Peyer's patch (tissue), 4 donors: ENCODE data around the gene RAB7A. TPM values are rescaled to one million over a fixed set of nuclear protein-coding genes. Genes with fewer than 3 reads are reported as not detected.
A peak's percentile ranks its signal among the peaks of the same experiment; 100 is the strongest.

Experiments used
- DNase-seq, 3 donors: peaks; one replicate each; pipeline ENCODE4 v3.0.0-alpha.2; 2017 to 2019
- H3K27ac ChIP-seq, 4 donors: fragments of 200-600 bp; sonication (generic); one replicate each; pipeline ENCODE4 v1.5.1; 2016 to 2019
- H3K27me3 ChIP-seq, 2 donors: fragments of 200-600 bp; sonication (generic); one replicate each; pipeline ENCODE4 v1.5.1; 2019
- H3K36me3 ChIP-seq, 3 donors: fragments of 200-600 bp; sonication (generic); one replicate each; pipeline ENCODE4 v1.5.1; 2016 to 2019
- H3K4me1 ChIP-seq, 4 donors: fragments of 200-600 bp; sonication (generic); one replicate each; pipeline ENCODE4 v1.5.1; 2016 to 2019
- H3K4me3 ChIP-seq, 4 donors: fragments of 200-600 bp; sonication (generic); 1 replicate in 3 of 4; 2 replicates in 1 of 4; pipeline ENCODE4 v1.5.1; 2016 to 2019; ENCODE audit warnings: mild to moderate bottlenecking in 1 of 4
- H3K9me3 ChIP-seq, 4 donors: fragments of 200-600 bp; sonication (generic); one replicate each; pipeline ENCODE4 v1.5.1; 2016 to 2019; ENCODE audit warnings: mild to moderate bottlenecking in 1 of 4
- POLR2A ChIP-seq, 2 donors: fragments of 450-650 bp; IDR thresholded peaks; one replicate each; pipeline ENCODE4 v1.5.1; 2017; ENCODE audit warnings: antibody characterized with exemption in 2 of 2, mild to moderate bottlenecking in 2 of 2, moderate library complexity in 2 of 2
- total RNA-seq, 4 donors: library from RNA; depleted of rRNA; stranded (reverse); fragments of >200 nt; gene quantifications; one replicate each; pipeline ENCODE4 v1.1.0, GENCODE V29; 2016
- TF ChIP-seq, protein P1 (sequence below), 6 experiments: fragments of 450-650 bp in 4 of 6; fragments of 200-600 bp in 2 of 6; sonication (generic) in 1 of 6; IDR thresholded peaks; one replicate each; pipeline ENCODE4 v1.5.1; 2017 to 2019; ENCODE audit warnings: antibody characterized with exemption in 6 of 6, mild to moderate bottlenecking in 3 of 6, moderate library complexity in 1 of 6

The RAB7A gene
- total RNA-seq, 4 donors from 2014 or later, result 96.6 to 116 (median 99.4) TPM

DNA sequence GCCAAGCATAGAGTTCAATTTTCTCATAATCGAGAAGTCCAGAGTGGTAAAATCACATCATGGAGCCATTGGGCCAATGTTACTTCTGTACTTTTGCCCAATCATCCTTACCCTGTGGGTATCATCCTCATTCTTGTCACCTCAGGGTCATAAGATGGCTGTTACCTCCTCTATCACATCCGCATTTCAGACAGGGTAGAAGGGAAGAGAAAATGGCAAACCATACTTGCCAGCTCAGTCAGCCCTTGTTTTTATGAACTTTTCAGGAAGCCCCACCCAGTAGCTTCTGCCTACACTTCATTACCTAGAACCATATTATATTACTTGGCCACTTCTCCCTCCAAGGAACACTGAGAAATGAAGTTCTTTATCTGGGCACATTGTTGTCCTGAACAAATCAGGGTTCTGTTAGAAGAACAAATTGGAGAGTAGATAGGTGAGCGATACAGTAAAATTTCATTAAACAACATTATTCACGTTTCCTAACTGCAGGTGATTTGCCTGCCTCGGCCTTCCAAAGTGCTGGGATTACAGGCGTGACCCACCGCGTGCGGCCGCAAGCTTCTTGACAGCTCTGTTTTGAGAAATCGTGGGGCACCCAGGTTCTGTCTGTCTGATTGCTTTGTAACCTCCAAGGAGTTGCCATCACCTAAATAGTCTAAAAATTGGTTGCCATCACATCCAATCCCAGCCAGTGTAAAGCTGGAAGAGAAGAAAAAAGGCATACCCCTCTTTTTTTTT, 40.8 kb upstream of the RAB7A start:
- DNase-seq, result no peak
- TF ChIP-seq POLR2A (IDR thresholded peaks at IDR 0.05), result no peak
- TF ChIP-seq, protein P1, sequence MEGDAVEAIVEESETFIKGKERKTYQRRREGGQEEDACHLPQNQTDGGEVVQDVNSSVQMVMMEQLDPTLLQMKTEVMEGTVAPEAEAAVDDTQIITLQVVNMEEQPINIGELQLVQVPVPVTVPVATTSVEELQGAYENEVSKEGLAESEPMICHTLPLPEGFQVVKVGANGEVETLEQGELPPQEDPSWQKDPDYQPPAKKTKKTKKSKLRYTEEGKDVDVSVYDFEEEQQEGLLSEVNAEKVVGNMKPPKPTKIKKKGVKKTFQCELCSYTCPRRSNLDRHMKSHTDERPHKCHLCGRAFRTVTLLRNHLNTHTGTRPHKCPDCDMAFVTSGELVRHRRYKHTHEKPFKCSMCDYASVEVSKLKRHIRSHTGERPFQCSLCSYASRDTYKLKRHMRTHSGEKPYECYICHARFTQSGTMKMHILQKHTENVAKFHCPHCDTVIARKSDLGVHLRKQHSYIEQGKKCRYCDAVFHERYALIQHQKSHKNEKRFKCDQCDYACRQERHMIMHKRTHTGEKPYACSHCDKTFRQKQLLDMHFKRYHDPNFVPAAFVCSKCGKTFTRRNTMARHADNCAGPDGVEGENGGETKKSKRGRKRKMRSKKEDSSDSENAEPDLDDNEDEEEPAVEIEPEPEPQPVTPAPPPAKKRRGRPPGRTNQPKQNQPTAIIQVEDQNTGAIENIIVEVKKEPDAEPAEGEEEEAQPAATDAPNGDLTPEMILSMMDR (IDR thresholded peaks at IDR 0.05), result no peak
- no peaks in the 10 kb centered on the region for H3K36me3 ChIP-seq
- no peaks in the 10 kb centered on the region for H3K9me3 ChIP-seq
- no peaks in the 10 kb centered on the region for H3K27me3 ChIP-seq
- no peaks in the 10 kb centered on the region for H3K4me1 ChIP-seq
- H3K4me3 ChIP-seq, result no peak overlapping the region
- no peak overlapping the region for H3K27ac ChIP-seq

DNA sequence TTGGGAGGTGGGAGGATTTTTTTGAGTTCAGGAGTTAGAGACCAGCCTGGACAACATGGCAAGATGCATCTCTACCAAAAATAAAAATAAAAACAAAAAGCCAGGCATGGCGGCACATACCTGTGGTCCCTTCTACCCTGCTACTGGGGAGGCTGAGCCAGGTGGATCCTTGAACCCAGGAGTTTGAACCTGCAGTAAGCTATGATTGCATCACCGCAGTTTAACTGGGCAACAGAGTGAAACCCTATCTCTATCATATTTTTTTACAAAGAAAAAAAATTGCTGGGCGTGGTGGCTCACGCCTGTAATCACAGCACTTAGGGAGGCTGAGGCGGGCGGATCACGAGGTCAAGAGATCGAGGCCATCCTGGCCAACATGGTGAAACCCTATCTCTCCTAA, 39.5 kb upstream of the RAB7A start:
- H3K4me3 ChIP-seq, result no peak overlapping the region

DNA sequence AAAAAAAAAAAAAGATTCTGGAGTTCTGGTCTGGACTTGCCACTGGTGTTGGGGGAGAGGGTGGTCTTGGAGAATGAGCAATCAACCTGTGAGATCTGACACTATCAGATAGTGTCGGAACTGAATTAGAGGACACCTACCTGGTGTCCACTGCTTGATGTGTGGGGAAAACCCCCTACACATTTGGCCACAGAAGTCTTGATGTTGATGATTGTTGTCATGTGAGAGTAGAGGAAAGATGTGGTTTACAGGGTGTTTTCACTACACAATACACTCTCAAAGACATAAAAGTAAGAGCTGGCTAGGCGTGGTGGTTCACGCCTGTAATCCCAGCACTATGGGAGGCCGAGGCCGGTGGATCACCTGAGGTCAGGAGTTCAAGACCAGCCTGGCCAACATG, 36.9 kb upstream of the RAB7A start:
- Histone ChIP-seq H3K27me3 (no peaks in the 10 kb centered on the region), H3K36me3 (no peaks in the 10 kb centered on the region), H3K4me3 (no peak overlapping the region), H3K27ac (no peak overlapping the region), H3K4me1 (no peaks in the 10 kb centered on the region), H3K9me3 (no peaks in the 10 kb centered on the region)
- TF ChIP-seq, protein P1 (IDR thresholded peaks at IDR 0.05), result no peak
- TF ChIP-seq POLR2A (IDR thresholded peaks at IDR 0.05), result no peak
- no peak for DNase-seq

More for the DNA sequence above, 39.5 kb upstream of the RAB7A start:
- no peaks in the 10 kb centered on the region for H3K27me3 ChIP-seq
- H3K27ac ChIP-seq, result no peak overlapping the region
- DNase-seq, result no peak
- H3K4me1 ChIP-seq, result no peaks in the 10 kb centered on the region
- no peak for TF ChIP-seq POLR2A (IDR thresholded peaks at IDR 0.05)
- TF ChIP-seq, protein P1 (IDR thresholded peaks at IDR 0.05), result no peak
- H3K9me3 ChIP-seq, result no peaks in the 10 kb centered on the region
- no peaks in the 10 kb centered on the region for H3K36me3 ChIP-seq

DNA sequence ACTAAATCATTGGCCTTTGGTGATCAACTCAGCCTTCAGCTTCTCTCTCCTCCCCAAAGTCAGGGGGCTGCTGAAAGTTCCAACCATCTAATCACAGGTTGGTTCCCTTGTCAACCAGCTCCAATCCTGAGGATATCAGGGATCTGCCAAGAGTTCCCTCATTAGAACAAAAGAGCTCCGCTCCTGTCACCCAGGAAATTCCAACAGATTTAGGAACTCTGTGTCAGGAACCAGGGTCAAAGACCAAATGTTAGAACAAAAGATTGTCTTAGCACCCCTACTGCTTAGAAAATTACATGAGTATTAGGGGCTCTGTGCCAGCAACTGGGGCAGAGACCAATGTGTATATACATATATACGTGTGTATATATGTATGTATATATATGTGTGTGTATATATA, 32.3 kb upstream of the RAB7A start:
- no peaks in the 10 kb centered on the region for H3K4me1 ChIP-seq
- TF ChIP-seq, protein P1 (IDR thresholded peaks at IDR 0.05), result no peak
- TF ChIP-seq POLR2A (IDR thresholded peaks at IDR 0.05), result no peak

DNA sequence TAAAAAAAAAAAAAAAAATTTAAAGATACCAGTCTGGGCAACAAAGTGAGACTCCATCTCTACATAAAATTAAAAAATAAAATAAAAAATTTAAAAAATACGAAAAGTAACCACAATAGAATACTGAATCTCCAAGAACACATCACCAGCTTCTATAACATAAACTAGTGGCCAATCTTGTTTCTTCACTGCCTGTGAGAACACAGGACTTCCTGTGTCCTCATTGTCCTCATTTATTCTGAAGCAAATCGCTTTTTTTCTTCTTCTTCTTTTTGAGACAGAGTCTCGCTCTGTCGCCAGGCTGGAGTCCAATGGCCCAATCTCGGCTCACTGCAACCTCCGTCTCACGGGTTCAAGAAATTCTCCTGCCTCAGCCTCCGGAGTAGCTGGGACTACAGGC, 28.6 kb upstream of the RAB7A start:
- TF ChIP-seq POLR2A (IDR thresholded peaks at IDR 0.05), result no peak
- no peak for DNase-seq
- H3K27me3 ChIP-seq, result no peaks in the 10 kb centered on the region

More for the DNA sequence above, 32.3 kb upstream of the RAB7A start:
- no peak overlapping the region for H3K4me3 ChIP-seq
- no peak for DNase-seq
- no peaks in the 10 kb centered on the region for H3K36me3 ChIP-seq
- no peaks in the 10 kb centered on the region for H3K9me3 ChIP-seq
- no peaks in the 10 kb centered on the region for H3K27me3 ChIP-seq
- H3K27ac ChIP-seq, result no peak overlapping the region

DNA sequence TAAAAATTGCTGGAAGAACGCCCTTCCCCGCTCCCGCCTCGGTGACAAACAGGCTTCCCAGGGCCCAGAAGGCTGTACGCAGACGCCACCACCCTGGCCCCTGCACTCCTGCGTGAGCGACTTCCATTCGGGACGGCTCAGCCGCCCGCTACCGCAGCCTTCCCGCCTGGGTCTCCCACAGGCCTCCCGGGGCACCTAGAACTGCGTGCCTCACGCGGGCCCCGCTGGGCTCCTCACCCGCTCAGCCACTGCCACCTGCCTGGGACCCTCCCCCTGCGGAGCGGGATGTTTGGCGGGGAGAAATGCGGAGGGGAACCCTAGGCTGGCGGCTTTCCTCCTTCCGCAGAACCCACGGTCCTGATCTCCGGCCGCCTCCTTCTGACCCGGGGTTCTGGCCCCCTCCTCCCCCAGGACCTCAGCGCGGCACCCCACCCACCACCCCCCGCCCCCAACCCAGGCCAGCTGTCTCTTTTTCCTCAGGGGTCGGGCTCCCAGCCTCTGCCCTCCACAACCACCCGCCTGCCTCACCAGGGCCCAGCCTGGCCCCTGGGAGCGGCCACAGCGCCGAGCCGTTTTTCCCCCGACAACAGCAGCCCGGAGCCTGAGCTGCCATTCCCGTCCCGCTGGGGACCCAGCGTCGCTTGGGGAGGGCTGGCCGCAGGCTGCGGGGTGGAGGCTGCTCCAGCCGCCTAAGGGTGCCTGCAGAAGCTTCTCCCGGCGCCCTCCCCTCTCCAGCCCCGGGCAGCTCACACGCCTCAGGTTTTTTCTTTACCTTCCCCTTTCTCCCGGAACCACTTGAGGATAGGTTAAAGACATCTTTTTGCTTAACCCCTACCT, 27.6 kb upstream of the RAB7A start:
- Histone ChIP-seq H3K27ac (peak overlapping the region in 3 of 4 donors; percentile 38 to 70 (median 44)), H3K4me1 (no peaks in the 10 kb centered on the region), H3K9me3 (no peaks in the 10 kb centered on the region), H3K4me3 (peak overlapping the region; percentile 28 to 67 (median 50)), H3K27me3 (no peaks in the 10 kb centered on the region), H3K36me3 (no peaks in the 10 kb centered on the region)
- TF ChIP-seq POLR2A (IDR thresholded peaks at IDR 0.05), result no peak
- TF ChIP-seq, protein P1 (IDR thresholded peaks at IDR 0.05), result no peak
- DNase-seq, result peak in 2 of 3 donors; percentile 53 to 61

More for the DNA sequence above, 28.6 kb upstream of the RAB7A start:
- Histone ChIP-seq H3K4me1 (no peaks in the 10 kb centered on the region), H3K36me3 (no peaks in the 10 kb centered on the region), H3K4me3 (no peak overlapping the region), H3K27ac (no peak overlapping the region), H3K9me3 (no peaks in the 10 kb centered on the region)
